Measurements from ENCODE around the gene NR3C1.
"Not testable (repeated sequence)": the region's sequence is repeated elsewhere in the genome, so short reads cannot be mapped to it uniquely, and the experiment has no call there.

NR3C1 gene

DNA sequence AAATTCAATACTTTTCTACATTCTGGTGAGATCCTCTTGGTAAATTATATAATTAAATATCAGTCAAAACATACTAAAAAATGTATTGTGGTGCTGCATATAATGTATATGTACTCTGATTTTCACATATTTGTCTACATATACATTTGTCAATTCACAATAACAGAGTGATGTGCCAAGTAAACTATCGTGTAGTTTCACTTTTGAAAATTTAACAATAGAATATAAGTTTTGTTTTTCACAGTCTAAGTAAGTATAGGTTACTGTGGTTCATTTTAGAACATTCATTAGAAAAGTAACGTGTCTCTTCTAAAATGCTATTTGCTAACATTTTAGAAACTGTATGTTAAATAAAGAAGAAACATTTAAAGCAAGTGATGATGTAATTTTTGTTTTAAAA is 73.6 kb downstream of the NR3C1 start:
- DNase-seq, result no peak

DNA sequence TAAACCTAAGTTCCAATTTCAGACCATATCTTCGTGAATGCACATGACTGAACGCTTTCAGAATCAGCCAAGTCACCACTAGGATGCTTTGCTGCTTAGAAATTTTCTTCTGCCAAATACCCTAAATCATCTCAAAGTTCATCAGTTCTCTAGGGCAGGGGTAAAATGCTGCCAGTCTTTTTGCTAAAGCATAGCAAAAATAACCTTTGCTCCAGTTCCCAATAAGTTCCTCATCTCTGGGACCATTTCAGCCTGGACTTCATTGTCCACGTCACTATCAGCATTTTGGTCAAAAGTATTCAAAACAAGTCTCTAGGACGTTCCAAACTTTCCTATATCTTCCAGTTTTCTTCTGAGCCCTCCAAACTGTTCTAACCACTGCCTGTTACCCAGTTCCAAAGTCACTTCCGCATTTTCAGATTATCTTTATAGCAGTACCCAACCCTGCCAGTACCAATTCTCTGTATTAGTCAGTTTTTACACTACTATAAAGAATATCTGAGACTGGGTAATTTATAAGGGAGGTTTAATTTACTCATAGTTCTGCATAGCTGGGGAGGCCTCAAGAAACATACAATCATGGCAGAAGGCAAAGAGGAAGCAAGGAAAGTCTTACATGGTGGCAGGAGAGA is 74.8 kb downstream of the NR3C1 start:
- DNase-seq, result no peak

DNA sequence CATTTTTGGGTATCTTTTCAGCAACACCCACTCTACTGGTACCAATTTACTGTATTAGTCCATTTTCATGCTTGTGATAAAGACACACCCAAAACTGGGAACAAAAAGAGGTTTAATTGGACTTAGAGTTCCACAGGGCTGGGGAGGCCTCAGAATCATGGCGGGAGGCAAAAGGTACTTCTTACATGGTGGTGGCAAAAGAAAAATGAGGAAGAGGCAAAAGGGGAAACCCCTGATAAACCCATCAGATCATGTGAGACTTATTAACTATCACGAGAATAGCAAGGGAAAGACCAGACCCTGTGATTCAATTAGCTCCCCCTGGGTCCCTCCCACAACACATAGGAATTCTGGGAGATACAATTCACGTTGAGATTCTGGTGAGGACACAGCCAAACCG is 78.4 kb downstream of the NR3C1 start:
- DNase-seq, result not testable (repeated sequence)

DNA sequence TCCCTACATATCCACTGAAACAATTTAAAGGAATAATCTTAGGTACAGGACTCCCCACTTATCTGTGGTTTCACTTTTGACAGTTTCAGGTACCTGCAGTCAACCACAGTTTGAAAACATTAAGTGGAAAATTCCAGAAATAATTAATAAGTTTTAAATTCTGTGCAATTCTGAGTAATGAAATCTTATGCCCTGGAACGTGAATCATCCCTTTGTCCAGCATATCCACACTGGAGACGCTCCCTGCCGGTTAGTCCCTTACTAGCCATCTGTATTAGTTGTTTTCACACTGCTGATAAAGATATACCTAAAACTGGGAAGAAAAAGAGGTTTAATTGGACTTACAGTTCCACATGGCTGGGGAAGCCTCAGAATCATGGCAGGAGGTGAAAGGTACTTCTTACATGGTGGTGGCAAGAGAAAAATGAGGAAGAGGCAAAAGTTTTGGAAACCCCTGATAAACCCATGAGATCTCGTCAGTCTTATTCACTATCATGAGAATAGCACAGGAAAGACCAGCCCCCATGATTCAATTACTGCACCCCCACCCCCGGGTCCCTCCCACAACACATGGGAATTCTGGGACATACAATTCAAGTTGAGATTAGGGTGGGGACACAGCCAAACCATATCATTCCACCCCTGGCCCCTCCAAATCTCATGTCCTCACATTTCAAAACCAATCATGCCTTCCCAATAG is 80.4 kb downstream of the NR3C1 start:
- DNase-seq, result not testable (repeated sequence)

DNA sequence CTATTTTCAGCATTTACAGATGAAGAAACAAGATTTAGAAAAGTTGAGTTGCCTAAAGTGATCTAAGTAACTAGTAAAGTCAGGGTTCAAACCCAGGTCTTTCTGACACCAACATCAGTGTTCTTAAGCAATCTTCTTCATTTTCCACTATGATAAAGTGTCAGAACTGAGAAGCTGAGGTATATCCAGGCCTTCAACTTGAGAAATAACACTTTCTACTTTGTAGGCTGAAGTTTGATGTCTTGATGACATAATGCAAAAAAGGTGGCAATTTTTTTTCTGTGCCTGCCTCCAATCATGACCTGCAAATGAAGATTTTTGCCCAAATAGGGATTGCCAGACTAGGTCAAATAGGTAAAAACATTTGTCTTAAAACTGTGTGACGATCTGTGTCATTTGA is 81.3 kb downstream of the NR3C1 start:
- DNase-seq, result no peak

DNA sequence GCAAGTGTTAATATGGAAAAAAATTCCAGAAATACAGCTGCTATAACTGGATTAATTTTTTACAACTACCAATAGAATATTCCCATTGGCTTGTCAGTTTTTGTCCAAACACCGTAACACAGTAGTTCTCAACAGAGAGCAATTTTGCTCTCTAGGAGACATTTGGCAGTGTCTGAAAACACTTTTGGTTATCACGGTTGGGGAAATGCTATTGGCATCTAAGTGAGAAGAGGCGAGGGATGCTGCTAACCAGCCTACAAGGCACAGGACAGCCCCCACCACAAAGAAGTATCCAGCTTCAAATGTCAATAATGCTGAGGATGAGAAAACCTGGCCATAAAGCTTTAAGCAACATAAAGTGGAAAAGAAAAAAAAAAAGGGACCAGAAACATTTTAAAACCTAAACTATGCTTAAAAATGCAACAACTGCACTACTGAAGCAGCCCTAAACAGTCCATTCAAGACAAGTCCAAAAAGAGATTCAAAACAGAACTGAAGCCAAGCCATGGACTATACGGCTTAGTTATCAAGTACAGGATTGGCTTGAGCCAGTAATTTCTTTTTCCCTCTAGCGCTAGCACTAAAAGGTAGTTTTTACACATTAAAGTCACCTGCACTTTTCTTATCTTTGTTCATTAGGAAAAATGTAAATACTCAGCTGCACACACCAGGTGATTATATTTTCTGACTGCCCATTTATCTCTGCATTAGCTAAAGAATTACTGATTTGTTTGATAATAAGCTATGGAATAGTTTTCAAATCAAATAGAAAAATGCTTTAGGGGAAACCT is 83.9 kb downstream of the NR3C1 start:
- no peak for DNase-seq

DNA sequence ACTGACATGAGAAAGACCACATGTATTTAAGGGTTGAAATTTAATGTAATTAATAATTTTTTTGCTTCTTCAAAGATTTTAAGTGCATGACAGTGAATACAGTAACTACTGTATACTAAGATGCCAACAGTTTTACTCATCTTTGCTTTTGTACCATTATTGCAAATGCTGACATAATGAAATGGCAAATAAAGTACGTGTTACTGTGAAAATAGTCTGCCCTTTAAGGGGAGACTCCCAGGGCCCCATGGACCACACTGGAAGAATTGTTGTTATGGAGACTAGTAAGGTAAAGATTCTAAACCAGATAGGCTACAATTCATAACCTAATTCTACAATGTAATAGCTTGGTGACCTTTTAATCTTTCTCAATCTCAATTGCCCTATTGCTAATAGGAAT is 84.7 kb downstream of the NR3C1 start:
- DNase-seq, result no peak

DNA sequence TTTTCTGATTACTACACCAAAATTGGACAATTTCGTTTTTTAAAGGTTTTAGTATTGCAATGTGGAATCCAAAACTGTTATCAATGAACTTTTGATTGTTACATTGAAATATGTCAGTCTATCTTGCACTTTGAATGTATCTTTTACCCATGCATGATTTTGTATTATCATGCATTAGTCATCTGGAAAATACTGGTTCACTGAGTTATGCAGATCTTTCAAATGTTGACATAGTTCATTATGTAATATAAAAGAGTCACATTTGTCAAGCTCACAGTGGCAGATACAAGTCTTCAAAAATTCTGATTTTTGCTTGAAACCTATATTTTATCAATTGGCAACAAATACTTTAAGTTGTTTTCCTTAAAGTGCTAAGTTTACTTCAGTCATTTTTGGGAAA is 85.2 kb downstream of the NR3C1 start:
- DNase-seq, result no peak

DNA sequence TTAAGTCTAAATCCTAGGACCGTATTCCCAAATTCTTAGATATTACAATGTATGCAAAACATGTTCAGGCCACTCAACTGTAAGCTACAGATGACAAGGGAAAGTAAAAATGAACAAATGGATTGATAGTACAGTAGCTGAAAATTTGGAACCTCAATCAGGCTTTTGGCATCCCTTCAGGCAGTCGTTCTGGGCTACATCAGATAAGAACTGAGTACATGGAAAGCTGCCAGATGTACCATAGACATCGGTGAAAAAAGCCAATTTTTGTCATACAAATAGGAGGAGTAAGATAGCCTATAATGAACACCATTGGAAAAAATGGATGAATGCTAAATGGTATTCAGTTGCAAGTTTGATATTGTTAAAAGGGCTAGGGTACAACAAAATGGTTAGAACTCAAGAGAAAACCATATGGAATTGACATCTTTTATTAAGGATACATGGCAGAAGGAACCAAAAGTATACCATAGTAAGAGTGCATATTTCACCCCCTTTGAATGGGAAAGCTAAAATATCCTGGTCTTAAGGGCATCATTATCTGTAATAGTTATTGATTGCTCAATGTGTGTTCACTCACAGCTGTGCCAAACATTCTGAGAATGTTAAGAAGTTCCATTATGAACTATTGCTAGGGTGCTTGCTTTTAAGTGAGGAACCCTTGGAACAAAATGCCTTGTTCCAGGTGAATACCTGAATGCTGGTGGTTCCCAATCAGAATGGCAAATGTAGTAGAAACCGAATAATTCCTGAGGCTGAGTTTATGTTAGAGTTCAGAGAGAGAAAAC is 86.4 kb downstream of the NR3C1 start:
- no peak for DNase-seq

DNA sequence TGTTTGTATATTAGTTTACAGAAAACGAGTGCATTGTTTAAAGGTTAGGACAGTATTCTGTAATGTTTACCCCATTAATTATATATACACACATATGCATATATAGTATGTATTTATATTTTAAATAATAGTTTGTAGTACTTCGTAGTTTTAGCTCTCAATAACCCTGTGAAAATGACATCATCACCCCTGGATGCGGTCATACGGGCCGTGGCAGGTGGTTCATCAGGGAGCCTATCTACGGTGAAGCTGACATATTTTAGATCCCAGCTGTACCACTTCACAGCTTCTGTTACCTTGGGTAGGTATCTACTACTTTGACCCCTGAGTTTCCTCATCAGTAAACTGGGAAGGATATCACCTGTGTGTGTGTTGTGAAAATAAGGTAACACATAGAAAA is 87.1 kb downstream of the NR3C1 start:
- DNase-seq, result no peak

DNA sequence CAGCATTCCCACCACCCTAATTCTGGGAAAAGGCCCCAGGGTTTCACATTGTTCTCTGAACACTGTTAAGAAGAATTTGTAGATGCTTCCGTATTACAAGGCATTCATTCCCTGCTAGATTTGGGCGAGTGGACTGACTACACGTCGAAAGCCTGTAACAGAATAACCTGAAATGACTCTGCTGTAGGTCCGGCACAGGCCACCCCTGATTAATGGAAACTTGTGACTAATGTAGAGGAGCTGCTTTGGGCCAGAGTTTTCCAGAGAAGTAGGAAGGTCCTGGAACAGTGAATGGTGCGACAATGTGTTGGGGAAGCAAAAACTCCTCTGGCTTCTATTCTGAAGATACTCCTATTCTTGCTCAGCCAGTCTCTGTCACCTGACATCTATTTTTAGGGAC is 87.6 kb downstream of the NR3C1 start:
- DNase-seq, result no peak

DNA sequence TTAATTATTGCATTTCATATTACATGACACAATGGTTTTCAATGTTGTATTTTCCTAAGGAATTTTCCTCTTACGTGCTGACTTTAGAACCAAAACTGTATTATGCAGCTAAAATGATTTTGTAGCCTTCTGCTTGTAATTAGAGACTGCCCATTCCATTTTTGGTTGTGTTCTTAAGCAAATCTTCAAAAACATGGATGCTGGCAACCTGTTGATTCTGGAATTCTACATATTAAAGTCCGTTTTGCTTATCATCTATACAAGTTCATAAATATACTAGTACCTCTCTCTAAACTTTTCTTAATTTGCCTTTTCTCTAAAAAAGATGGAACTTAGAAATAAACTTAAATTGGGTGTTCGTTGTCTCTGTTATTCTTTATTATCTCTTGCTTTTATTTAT is 88.3 kb downstream of the NR3C1 start:
- DNase-seq, result no peak

DNA sequence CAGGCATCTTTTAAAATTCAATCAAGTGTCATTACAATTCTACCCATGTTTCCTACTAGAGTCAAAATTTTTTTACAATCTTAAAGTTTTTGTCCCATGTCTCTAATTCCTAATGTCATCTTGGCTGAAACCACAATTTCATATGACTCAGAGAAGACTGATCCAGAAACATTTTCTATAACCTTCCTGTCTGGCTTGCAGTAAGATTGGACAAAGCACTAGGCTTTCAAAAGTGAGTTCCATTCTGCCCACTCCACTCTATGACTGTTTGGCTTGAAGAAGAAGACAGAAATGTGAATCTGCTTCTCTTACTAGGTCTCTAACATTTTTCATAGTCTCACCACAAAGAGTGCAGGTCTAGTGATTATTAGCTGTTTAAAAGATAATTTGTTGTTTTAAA is 88.8 kb downstream of the NR3C1 start:
- DNase-seq, result no peak

DNA sequence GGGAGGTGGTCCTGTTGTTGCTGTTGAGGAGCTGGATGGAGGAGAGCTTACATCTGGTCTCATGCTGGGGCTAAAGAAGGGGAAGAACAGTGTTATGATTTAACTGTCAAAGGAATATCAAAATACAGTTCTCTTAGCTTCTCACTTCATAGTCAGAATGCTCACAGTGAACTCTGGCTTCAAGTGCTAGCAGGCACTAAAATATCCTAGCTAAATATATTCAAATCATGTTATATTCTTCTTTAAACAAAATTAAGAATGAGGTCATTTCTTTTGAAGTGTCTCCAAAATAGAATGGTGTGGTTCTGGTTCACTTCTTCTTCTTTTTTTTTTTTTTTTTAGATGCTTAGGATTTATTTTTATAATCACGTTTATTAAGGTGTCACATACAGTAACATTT is 89.4 kb downstream of the NR3C1 start:
- DNase-seq, result no peak

DNA sequence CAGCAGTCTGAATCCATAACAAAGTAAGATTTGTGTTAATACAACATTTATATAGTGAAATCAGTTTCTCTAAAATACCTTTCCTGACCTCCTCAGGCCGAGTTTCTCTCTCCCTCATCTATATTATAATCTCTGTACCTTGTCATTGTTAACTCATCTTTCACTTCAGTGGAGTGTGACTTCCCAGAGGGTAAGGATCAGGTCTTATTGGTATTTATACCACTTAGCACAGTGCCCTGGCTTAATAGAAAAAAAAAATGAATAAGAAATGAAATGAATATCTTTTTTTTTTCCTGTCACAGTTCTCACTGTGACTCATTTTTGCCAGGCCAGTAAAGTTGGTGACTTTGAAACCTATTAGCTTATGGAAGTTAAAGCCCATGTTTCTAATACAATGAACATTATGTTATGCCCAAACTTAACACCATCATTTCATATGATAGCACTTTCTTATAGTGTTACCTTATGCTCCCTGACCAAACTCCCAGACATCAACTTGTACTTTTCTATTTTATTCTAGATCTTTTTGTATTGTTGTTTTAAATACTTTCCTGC is 90.1 kb downstream of the NR3C1 start:
- DNase-seq, result no peak

DNA sequence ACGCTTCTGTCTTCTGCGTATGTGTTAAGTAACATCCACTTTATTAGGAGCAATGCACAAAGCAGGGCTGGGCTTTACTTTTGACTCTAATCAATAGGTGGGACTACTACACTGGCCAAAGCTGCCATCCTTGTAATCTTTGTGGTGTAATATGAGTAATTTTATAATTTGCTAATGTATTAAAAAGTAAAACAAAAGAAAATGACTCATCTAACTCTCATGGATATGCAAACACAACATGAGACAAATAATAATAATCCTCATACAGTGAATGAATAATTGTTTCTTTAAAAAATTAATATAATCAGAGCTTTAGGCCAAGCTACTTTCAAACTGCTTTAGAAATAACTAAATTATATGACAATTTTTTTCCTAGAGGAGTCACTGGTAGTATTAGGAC is 90.7 kb downstream of the NR3C1 start:
- no peak for DNase-seq

DNA sequence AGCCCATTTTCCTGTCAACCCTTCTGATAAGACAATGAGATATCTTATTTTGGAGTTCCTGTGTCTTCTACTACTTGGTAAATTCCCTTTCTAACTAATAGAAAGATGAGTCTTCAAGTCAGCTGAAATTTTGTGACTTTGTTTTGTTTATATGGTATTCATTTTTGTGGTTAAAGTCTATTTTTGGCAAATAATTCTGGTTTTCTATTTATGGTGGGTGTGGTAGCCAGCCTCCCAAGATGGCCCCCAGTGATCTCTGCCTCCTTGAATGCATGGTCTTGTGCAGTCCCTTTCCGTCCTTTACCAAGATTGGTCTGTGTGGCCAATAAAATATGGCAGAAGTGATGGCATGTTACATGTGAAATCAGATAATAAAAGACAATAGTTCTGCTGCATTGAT is 91.5 kb downstream of the NR3C1 start:
- DNase-seq, result no peak

DNA sequence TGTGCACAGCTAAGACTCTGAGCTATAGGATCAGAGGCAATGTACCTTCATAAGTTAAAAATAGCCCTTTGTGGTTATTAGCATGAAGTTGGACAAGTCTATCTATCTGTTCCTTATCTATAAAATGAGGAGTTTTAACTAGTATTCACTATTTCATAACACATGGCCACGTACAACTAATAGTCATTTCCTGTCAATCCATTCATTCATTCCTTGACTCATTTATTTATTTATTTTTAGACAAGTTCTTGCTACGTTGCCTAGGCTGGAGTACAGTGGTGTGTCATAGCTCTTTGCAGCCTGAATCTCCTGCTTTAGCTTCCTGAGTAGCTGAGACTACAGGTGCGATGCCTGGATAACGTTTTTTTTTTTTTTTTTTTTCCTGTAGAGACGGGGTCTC is 92.1 kb downstream of the NR3C1 start:
- DNase-seq, result no peak

DNA sequence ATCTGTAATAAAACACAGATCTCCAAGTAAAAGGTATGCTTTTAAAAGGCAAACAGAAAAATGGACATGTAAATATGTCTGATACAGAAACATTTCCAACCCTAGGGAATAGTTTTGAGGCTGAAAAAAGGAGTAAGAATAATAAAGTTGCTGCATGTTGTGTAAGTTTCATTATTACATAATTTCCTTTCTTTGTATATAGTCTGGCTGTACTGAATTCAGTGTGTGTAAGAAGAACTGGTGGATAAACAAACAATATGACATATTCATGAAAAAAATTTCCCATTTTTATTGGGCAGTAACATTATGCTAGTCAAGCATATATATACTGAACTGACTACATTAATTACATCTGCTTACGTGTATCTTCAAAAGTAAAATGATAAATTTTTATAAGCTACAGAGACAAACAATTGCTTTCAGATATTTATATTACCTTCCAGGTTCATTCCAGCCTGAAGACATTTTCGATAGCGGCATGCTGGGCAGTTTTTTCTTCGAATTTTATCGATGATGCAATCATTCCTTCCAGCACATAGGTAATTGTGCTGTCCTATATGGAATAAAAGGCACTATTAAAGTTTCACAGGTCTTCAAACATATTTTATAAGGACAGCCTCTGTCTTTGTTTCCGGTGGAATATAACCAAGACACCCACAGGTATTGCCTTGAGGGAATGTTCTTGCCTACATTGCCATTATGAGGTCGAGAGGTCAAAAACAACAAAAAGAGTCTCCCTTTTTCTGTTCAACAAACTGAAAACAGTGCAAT is 93.6 kb downstream of the NR3C1 start:
- DNase-seq, result no peak

DNA sequence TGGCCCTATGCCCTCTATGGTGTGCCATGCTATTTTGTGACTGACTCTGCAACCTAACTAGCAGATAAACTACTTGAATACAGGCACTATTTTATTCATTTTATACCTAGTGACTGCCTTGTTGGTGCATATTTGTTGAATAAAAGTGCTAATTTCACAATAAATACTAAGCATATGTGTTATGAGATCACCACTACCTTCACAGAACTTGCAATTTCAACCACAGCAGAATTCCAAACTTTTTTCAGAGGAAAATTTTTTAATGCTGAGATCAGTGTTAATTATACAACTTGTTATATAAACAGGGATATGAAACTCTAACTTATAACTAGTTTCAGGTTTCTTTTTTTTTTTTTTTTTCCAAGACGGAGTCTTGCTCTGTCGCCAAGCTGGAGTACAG is 94.8 kb downstream of the NR3C1 start:
- DNase-seq, result no peak

DNA sequence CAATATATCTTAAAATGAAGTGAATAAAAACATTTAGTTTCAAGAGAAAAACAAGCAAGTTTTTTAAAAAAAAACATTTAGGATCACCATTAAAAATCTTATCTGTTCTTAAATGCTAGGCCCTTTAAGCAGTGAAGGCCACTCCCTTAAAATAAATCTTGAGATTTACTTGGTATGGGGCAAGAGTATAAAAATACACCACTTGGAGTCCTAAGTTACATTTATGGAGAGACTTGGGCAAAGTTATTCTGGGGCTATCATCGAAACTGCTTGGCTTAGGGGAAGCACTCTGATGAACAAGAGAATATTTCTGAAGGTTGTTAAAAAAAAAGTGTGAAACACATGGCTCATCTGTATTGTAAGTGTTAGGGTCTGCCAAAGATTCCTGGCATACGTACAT is 97.4 kb downstream of the NR3C1 start:
- DNase-seq, result no peak

DNA sequence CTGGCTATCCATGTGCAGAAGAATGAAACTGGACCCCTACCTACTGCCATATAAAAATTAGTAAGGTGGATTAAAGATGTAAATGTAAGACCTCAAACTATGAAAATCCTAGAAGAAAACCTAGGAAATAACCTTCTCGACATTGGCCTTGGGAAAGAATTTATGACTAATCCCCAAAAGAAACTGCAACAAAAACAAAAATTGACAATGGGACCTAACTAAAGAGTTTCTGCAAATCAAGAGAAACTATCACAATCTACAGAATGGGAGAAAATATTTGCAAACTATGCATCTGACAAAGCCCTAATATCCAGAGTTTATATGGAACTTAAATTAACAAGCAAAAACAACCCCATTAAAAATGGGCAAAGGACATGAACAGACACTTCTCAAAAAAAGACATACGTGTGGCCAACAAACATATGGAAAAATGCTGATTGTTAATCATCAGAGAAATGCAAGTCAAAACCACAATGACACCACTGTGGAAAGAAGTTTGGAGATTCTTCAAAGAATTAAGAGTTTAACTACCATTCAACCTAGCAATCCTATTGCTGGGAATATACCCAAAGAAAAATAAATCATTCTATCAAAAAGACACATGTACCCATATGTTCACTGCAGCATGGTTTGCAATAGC is 98.5 kb downstream of the NR3C1 start:
- DNase-seq, result no peak
